DMS153 treated with DMSO at 0.1 percent for 48 hours (cell line): ENCODE measurements around the gene ITIH3.

Source experiments
- DNase-seq: peaks from one replicate; lab custom pipeline; 2025; ENCODE audit not compliant: unreplicated experiment; lab: John Stamatoyannopoulos, UW

Gene ITIH3

DNA sequence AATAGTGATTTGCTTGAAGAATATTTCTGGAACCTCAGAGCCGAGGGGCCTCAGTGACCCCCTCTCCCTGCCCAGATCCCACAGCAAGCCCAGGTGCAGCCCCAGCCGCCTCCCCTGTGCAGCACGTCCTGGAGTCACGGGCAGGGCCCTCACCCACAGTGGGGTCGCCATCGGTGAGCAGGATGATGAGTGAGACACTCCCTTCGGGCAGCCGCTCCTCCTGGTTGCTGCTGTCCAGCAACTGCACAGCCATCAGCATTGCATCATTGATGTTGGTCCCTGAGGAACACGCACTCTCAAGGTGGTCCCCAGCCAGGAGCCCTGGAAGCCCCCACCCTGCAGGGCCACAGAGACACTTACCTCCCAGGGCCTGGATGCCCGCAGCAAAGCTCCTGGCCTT is 29.4 kb downstream of the ITIH3 start:
- DNase-seq: no peak

- DNase-seq: no peak
Measured at GRCh38 chr3:52827441-52827840, 32.8 kb downstream of the ITIH3 start.

GRCh38 chr3:52827866-52828376 is 33.3 kb downstream of the ITIH3 start:
- no peak for DNase-seq

- DNase-seq: no peak
Measured at GRCh38 chr3:52829482-52829881, 34.9 kb downstream of the ITIH3 start.

DNA sequence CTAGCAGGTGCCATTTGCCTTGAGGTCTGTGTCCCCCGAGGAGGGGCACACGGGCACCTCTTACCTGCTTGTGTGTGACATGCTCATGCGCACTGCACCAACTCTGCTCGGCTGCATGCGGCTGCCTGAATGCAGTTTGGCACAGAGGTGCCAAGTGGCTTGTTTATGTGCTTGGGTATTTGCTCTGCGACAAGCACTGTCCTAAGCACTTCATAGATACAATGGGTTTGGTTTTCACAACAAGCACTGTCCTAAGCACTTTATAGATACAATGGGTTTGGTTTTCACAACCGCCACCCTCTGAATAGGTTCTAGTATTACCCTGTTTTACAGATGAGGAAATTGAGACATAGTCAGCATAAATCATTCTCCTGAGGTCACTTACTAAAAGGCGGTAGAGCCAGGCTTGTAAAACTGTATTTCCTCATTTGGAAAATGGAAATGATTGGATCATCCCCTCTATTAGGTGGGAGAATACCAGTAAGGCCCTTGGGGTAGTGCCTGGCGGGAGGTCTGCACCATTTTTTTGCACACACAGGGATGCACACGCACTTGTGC is 35.4 kb downstream of the ITIH3 start:
- DNase-seq: no peak

DNA sequence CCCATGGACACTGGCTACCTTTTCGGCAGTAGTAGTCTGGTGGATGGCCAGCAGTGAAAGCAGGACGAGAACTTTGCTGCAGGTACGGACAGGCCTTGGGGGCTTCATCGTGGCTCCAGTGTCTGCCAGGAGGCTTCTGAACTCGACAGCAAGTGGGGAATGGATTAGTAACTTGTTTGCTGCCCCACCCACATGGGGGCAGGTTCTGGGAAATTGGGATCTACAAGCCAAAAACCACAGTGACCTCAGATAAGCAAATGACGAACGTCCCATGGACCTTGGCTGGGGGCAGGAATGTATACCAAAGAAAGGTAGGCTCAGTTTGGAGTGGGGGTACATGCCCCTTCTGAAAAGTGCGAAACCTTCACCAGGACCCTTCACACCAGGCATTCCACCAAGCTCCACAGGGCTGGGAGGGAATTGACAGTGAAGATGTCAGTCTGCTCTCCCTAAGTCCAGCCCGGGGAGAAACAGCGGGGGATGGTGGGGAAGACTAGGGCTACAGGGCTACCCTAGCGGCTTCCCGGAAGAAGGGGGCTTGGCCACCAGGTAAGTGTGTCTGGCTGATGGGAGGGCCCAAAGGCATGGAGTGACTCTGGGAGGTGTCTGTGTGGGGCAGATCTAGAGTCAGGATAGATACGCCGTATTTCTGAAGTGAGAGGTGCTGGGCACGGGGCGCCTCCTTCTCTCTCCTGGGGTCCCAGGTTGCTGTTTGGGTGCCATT is 36.1 kb downstream of the ITIH3 start, which contains the start of gene ITIH4:
Gene ITIH4 (minus strand): TSS at position 138 of the 724 bp plus-strand sequence. CDS start 30 bp downstream, at position 108.
- DNase-seq: no peak

DNA sequence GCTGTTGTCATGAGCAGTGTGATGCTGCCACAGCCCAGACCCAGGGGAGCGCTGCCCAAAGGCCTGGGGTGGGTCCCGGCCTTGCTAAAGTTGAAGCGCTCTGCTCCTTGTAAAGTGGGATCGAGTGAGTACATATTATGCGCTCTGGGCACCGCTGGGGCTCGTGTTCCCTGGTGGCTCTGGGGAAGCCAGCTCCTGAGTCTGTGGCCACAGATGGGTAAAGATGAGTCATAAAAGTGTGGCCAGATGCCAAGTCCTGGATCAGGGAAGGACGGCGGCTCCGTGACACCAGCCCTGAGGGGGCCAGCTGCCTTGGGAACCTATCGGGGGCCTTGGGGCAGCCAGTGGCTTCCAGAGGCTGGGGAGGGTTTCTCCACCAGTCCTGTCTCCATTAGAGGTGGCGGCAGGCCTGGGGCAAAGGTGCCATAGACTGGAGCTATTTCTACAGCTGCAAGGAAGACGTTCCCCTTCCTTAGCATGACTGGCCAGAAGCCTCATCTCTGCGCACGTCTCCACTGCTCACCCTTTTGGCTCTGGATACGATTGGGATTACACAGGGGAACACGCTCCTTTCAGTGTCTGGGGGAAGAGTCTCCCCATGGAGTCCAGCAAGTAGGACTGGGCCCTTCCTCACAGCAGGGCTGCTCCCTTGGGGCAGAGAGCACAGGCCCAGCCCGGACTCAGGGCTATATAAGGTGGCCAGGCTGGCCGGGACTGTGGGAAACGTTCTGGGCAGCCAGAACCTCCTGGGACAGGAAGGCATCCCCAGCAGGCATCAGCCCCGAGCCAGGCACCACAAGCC is 37.1 kb downstream of the ITIH3 start:
- DNase-seq: no peak

GRCh38 chr3:52833202-52833601 is 38.6 kb downstream of the ITIH3 start:
- no peak for DNase-seq

- DNase-seq: no peak
Measured at GRCh38 chr3:52834871-52835501, 40.4 kb downstream of the ITIH3 start, which contains the start of gene MUSTN1. MUSTN1 (minus strand) TSS chr3:52835019; CDS start chr3:52834948, 71 bp downstream.

DNA sequence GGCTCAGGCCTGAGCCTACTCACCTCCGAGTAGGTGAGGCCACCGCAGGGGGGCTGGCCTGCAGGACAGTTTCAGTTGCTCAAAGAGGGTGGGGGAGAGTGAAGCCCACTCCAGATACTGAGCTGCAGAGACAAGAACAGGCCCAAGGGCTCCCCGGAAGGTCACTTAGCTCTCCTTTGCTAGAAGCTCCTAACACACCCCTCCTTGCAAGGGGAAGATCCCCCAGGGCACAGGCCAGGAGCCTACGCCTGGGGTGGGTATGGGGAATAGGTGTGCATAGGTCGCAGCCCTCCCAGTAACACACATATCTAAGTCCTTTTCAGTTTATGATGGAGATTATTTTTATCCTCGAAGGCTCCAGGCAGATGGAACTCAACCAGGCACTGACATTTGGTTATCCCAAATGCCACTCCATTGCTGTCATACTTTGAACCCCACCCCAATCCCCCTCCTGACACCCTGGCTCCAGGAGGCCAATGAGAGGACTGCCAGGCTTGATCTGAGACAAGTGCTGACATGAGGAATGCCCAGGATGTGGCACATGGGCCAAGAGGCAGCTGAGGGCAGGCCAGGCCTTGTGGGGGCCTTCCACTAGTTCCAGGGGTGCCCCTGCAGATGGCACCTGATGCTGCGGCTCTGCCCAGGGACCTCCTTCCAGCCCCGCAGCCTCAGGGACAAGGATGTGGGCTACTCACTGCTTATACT is 41.3 kb downstream of the ITIH3 start:
- no peak for DNase-seq

DNA sequence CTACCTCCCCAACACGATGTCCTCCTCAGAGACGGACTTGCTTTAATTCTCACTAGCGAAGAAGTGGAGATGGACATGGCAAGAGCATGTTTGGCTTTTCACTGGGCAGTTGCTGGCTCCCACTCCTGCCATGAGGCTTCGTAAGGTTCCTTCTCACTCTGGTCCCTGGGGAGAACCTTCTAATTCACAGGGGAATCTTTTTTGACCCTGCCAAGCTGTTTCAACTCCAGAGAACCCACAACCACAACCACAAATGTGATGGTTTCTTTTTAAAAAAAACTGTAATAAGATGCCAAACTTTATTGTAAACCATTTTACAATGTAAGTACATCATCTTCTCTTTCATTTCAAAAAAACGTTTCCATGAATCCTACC is 41.9 kb downstream of the ITIH3 start:
- no peak for DNase-seq

DNA sequence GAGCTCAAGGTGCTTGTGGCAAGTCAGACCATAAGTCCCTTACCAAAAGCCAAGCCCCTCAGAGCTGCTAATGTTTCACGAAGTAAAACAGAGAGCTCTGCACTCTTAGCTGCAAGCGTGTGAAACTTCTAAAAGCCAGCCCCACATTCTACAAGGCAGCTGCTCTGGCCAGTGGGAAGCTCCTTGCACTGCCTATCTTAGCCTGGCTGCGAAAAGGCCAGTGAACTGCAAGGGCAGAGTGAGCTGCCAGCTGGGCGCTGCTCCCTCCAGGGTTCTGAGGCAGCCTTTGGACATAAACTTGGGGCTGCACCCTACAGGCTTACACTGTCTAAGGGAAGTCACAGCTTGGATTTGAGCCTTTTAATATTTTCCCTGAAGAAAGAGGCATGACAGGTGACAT is 42.4 kb downstream of the ITIH3 start:
- DNase-seq: no peak

GRCh38 chr3:52838561-52839267 is 44.1 kb downstream of the ITIH3 start:
- DNase-seq: no peak

GRCh38 chr3:52839268-52839575 is 44.6 kb downstream of the ITIH3 start:
- DNase-seq: no peak

GRCh38 chr3:52839892-52840545 is 45.4 kb downstream of the ITIH3 start:
- DNase-seq: no peak

- no peak for DNase-seq
Measured at GRCh38 chr3:52841211-52841980, 46.8 kb downstream of the ITIH3 start.

GRCh38 chr3:52841981-52842340 is 47.4 kb downstream of the ITIH3 start:
- no peak for DNase-seq

- DNase-seq: no peak
Measured at GRCh38 chr3:52842424-52842823, 47.8 kb downstream of the ITIH3 start.
